Activated naive CD4-positive, alpha-beta T cell treated with Interleukin-2 at 50 U/mL for 16 hours (primary cell): Measurements from ENCODE around the gene PTPRQ.
"Not testable (repeated sequence)": the region's sequence is repeated elsewhere in the genome, so short reads cannot be mapped to it uniquely, and the experiment has no call there.

Experiments
- DNase-seq: peaks from one replicate; pipeline ENCODE4 v3.0.0-alpha.2; 2020

Gene PTPRQ

DNA sequence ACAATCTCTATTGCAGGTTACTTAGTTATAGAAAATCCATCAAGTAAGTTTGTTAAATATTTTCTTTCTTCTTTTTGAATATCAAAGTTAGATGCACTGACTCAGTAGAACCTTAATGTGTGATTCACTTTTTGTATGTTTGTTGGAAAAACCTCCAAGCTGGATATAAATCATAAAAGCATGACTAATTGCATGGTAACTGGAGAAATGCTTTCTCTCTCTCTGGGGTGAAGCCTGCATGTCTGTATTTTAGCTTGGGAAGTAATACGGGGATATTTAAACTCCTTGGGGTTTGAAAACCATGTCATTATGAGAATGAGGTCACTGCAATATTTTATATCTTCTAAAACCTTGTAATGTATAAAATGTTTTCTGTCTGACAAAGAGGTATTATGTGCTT lies 204.8 kb downstream of the PTPRQ start:
- no peak for DNase-seq

DNA sequence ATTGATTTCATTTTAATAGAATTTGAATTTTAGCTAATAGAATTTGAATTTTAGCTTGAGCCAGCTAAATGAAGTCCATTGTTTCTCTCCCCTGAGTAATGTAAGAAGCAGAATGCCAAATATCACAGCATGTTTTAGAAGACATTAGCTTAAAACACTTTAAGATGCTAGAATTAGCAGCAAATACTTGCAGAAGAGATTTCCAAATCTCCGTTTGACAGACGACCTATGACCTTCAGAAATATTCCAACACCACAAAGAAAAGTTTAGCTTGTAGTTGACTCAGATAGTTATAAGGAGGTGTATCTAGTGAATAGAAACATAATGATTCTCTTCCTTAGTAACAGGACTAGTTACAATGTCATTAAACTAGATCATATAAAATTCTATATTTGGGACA lies 211.7 kb downstream of the PTPRQ start:
- DNase-seq, result no peak

GRCh38 chr12:80659512-80660063 lies 215.6 kb downstream of the PTPRQ start:
- no peak for DNase-seq

GRCh38 chr12:80662586-80662985 lies 218.6 kb downstream of the PTPRQ start:
- DNase-seq, result no peak

GRCh38 chr12:80670214-80670613 lies 226.2 kb downstream of the PTPRQ start:
- no peak for DNase-seq

- DNase-seq, result not testable (repeated sequence)
Observed at GRCh38 chr12:80676042-80676636, 232.1 kb downstream of the PTPRQ start.

DNA sequence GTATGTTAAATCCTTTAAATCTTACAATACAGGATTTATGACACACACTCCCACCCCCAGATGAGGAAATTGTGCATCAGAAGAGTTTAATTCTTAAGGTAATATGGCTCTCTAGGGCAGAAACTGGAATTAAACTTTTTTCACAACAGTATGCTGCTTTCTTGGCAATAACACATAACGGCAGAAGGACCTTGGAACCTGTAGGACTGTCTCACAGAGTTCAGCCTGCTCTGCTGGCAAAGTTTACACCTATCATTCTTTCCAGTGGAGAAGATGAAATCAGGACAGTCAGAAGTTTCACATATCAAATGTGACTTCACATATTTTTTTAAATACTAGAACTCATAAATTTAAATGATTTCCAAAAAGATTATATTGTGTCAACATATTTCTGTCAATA lies 232.8 kb downstream of the PTPRQ start:
- no peak for DNase-seq

DNA sequence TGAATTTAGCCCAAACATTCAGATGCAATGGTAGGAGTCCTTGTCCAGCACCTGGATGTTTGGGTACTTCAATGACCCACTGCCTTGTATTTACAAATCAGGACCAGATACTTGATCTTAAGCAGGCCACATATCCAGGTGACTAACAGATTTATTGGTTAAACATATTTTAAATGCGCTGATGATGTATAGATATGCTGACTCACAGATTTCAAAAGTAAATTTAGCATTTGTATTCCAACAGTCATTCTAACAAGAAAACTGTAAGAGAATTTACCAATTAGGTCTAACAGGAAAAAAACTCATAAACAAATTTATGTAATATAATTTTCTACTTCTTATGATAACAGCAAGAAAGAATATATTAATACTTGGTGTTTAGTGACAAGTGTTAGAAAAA lies 234.0 kb downstream of the PTPRQ start:
- no peak for DNase-seq

DNA sequence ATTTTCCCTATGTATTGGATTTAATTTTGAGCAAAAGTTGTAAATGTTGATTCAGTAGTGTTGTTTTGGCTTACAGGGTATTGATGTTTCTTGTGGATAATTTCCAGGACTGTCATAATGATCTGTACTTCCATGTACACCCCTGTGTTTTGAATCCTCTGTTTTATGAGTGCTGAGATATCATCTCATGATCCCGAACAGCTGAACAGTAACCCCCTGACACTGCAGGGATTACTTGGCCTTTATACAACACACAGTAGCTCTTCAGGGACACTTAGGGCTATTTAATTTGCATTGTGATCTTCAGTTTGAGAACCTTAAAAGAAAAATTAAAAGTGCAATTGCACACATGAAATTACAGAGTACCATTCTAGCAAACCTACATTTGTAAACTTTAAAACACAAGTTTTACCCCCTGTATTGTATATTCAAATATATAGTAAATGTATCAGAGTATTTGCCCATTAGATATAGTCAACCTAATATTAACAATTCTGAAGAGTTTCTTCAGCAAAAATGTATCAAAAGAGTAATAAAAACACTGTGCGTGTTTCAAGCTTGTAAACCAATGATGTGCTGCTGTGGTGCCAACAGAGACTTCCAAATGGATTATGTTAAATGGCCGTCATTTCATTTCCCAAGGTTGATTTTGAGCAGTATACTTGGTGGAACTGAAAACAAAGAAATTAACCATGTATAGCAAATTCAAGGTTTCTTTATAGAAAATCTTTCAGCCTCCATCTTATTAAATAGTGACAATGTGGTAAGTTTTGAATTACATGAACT lies 235.5 kb downstream of the PTPRQ start:
- no peak for DNase-seq

DNA sequence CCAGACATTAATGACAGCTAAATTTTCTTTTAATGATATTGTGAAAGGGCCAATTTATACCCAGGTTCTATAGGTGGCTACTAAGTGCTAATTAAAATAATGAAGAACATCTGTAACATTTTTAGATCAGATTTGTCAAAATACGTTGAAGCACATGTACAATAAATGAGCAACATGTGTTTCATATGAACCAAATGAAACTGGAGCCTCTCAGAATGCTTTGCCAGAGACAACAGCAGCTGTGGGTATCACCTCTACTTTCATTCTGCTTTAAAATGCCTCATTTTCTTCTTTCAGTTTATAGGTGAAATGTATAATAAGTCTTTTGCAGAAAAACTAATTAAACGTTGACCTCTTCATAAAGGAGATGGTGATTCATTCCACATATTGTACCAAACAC lies 237.3 kb downstream of the PTPRQ start:
- no peak for DNase-seq

GRCh38 chr12:80681786-80682185 lies 237.8 kb downstream of the PTPRQ start:
- no peak for DNase-seq

DNA sequence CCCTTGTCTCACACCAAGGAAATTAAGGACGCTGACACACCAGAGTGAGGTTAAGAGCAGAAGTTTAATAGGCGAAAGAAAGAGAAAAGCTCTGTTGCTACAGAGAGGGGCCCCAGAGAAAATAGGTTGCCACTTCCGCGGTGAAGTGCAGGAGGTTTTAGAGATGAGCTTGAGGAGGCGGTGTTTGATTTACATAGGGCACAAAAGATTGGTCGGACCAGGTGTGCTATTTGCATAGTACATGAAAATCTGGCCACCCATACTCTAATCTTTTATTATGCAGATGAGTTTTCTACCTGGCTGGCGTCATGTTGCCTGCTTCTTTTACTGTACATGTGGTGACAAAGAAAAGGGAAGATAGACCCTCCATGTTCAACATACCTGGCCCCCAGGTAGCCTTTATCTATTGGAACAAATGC lies 240.1 kb downstream of the PTPRQ start:
- no peak for DNase-seq

DNA sequence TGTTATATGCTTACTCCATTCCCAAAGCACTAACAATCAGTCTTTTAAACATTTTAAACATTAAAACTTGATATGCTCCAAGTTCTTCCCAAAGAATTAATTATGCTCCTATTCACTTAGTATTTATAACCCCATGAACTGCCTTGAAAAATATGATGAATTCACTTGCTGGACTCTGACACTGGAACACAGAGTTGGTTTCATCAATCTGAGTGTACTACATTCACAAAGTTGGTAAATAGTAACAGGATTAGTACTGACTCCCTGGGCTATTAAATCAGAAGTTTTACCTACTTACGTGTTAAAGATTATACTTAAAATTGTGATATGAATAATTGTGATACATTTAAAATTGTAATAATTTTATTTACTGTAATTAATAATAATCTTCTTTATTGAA lies 246.1 kb downstream of the PTPRQ start:
- DNase-seq, result no peak

- no peak for DNase-seq
Observed at GRCh38 chr12:80690513-80690912, 246.5 kb downstream of the PTPRQ start.

- no peak for DNase-seq
Observed at GRCh38 chr12:80692114-80692513, 248.1 kb downstream of the PTPRQ start.

GRCh38 chr12:80697270-80697887 lies 253.3 kb downstream of the PTPRQ start:
- no peak for DNase-seq

DNA sequence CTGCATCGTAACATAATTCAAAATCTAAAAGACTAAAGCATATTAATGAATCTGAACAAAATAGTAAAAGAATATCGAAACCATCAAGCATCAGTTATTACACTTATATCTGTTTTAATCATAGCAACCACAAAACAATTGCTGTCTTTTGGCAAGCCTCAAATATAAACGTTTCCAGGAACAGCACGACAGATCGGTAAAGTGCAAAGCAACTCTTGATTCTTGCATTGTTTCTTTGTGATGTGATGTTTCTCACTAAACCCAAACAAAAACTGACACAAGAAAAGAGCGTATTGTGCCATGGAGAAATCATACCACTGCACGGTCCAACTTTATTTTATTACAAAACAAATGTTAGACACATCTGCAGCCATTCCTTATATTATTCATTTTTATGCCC lies 254.2 kb downstream of the PTPRQ start:
- DNase-seq, result no peak

DNA sequence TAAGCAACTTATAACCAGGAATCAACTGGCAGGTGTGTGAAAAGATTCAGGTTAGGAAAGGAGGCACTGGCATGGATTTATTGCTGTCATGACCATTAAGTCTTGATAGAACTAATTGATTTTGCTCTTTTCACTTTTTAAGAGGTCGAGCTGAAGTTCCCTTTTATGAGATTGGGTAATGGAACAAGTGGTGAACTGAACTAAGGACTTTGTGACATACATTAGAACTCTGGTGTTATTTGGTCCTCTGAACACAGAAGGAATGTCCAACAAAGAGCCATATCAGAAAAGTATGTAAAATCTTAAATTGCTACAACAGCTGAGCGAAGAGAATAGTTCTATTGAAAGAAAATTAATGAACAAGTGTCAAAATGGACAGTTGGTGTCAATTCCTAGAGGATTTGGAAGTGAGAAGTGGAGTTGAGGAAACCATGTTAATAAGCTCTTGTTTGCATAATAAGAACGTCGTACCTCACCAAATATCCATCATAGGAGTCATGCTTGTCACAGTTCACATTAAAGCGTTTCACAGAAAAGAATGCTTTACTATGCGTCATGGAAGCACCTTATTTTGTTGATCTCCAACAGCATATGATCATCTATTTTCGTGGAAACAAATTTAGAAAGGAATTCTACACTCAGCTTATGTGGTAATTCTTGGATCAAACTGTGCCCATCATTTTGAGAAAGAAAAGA lies 255.0 kb downstream of the PTPRQ start:
- DNase-seq, result no peak

DNA sequence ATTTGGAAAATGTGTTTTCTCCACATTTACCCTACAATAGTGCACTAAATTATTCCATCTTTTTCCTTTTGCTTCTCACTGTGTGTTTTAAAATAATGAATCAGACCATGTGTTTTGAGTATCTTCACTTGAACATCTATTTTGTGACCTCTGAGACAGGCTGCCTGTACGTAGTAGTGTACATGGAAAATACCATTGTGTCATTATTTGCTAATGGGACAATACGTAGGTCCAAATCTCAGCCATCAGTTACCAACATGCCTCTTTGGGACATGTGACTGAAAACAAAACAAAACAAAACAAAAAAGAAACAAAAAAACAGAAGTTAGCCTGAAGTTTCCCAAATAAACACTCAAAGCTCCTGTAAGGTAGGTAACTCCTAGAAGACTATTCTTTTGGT lies 256.3 kb downstream of the PTPRQ start:
- no peak for DNase-seq

DNA sequence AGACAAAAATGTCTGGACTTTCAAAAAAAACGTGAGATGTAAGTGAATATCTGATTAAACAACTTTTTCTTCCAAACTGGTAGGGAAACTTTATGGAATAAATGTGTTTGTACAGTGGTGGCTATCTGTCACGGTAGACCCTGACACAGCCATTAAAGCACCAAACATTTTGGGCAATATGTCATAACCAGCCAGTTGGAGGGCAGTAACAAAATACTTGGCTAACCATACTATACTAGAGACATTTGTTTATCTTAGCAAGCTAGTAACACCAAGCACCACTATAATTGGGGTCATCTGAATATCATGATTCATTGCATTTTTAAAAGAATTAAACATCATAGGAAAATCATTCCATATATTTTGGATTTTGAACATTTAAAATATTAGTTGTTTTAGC lies 257.4 kb downstream of the PTPRQ start:
- DNase-seq, result no peak

GRCh38 chr12:80702889-80703805 lies 259.1 kb downstream of the PTPRQ start:
- no peak for DNase-seq

DNA sequence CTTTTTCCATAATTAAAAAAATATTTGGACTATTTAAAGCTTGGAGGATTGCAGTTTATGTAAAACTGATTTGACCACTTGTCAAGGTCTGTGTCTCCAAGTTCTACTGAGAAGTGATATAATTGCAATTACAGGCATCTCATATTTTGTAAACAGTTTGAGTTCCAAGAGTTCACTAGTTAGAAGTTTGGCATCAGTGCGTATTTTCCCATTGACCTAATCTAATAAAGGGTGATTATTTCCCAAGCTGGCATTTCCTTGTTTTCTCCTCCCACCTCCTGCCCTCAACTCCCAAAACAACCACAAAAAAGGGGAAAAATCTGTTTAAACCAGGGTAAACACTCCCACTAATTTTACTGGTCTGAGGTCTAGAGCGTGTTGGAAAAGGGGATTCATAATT lies 260.4 kb downstream of the PTPRQ start:
- DNase-seq, result no peak
